HT-29 (cell line): ENCODE data around the gene CRACR2A. TPM values are rescaled to one million over a fixed set of nuclear protein-coding genes. Genes with fewer than 3 reads are reported as not detected.

Experiments used
- DNase-seq: peaks from one replicate; pipeline ENCODE4 v3.0.0-alpha.2; 2015; ENCODE audit warnings: low spot score
- total RNA-seq: library from RNA; depleted of rRNA; stranded (reverse); fragments of >200 nt; shearing (Covaris generic); gene quantifications from 2 replicates; pipeline ENCODE4 v1.2.3, GENCODE V29; 2014

The CRACR2A gene
- total RNA-seq, 1 experiment from 2014 or later = 31.3 TPM

- DNase-seq = no peak
These were observed 27.4 kb downstream of the CRACR2A start for GRCh38 chr12:3725388-3726115.

GRCh38 chr12:3723916-3724805 is 28.7 kb downstream of the CRACR2A start:
- DNase-seq = no peak

GRCh38 chr12:3722368-3722767 is 30.5 kb downstream of the CRACR2A start:
- no peak for DNase-seq

GRCh38 chr12:3720772-3721171 is 32.1 kb downstream of the CRACR2A start:
- DNase-seq = no peak

GRCh38 chr12:3718100-3718499 is 34.8 kb downstream of the CRACR2A start:
- DNase-seq = no peak

- no peak for DNase-seq
These were observed 35.5 kb downstream of the CRACR2A start for GRCh38 chr12:3717283-3717898.

GRCh38 chr12:3715999-3716398 is 36.9 kb downstream of the CRACR2A start:
- DNase-seq = no peak

- no peak for DNase-seq
These were observed 39.0 kb downstream of the CRACR2A start for GRCh38 chr12:3713947-3714346.

GRCh38 chr12:3713483-3713882 is 39.4 kb downstream of the CRACR2A start:
- no peak for DNase-seq

GRCh38 chr12:3712209-3712992 is 40.5 kb downstream of the CRACR2A start:
- no peak for DNase-seq

GRCh38 chr12:3705354-3705675 is 47.6 kb downstream of the CRACR2A start:
- DNase-seq = no peak

- DNase-seq = no peak
These were observed 48.2 kb downstream of the CRACR2A start for GRCh38 chr12:3704512-3705353.

- no peak for DNase-seq
These were observed 52.0 kb downstream of the CRACR2A start for GRCh38 chr12:3700861-3701260.

- no peak for DNase-seq
These were observed 54.5 kb downstream of the CRACR2A start for GRCh38 chr12:3698218-3698974.

- DNase-seq = no peak
These were observed 55.5 kb downstream of the CRACR2A start for GRCh38 chr12:3697311-3697870.

- no peak for DNase-seq
These were observed 58.2 kb downstream of the CRACR2A start for GRCh38 chr12:3694673-3695072.

GRCh38 chr12:3692616-3693365 is 60.1 kb downstream of the CRACR2A start:
- DNase-seq = no peak

- DNase-seq = no peak
These were observed 66.4 kb downstream of the CRACR2A start for GRCh38 chr12:3686463-3686862.

GRCh38 chr12:3685830-3686229 is 67.1 kb downstream of the CRACR2A start:
- DNase-seq = no peak
